A549 (cell line): Measurements from ENCODE around the gene C3orf70. TPM values are rescaled to one million over a fixed set of nuclear protein-coding genes. Genes with fewer than 3 reads are reported as not detected.

Experiments
- ATAC-seq, 2 experiments: fragments of 200-7000 bp in 1 of 2; fragments of >200 bp in 1 of 2; cut with Nextera tagmentation in 1 of 2; cut with Tn5 transposase in 1 of 2; 3 replicates each; pipeline versions ENCODE4 v1.8.0 to v1.9.1; 2018 to 2020; ENCODE audit warnings: mild to moderate bottlenecking in 1 of 2, moderate library complexity in 1 of 2
- CTCF ChIA-PET: fragments of 300-600 bp; sonication (Branson Sonifier 250); formaldehyde crosslinking; extraction: SDS; loops from one replicate; lab custom pipeline; 2021; ENCODE audit warnings: antibody characterized with exemption, inconsistent platforms; lab: Yijun Ruan, JAX
- POLR2A ChIA-PET: fragments of 350-600 bp; formaldehyde crosslinking; extraction: SDS; loops from one replicate; lab custom pipeline; 2021; ENCODE audit warnings: antibody characterized with exemption, inconsistent platforms; lab: Yijun Ruan, JAX
- DNase-seq, 2 experiments: peaks; one replicate each; pipeline versions ENCODE4 v3.0.0 to v3.0.0-alpha.2; 2011 to 2016; ENCODE audit warnings: low read depth in 1 of 2, low spot score in 1 of 2
- FAIRE-seq: peaks from 2 replicates; lab custom pipeline; 2011; peaks lifted over from hg19 to GRCh38; lab: Jason Lieb, UNC
- H3K27ac ChIP-seq, 2 experiments: fragments of >200 bp; sonication (Bioruptor Twin); formaldehyde crosslinking; 3 replicates each; pipeline ENCODE4 v1.5.1; 2016 to 2017
- H3K4me1 ChIP-seq: fragments of >200 bp; sonication (Bioruptor Twin); formaldehyde crosslinking; 3 replicates; pipeline ENCODE4 v1.6.1; 2016
- H3K4me2 ChIP-seq: fragments of >200 bp; sonication (Bioruptor Twin); formaldehyde crosslinking; 3 replicates; pipeline ENCODE4 v1.6.1; 2016
- H3K4me3 ChIP-seq: fragments of >200 bp; sonication (Bioruptor Twin); formaldehyde crosslinking; 3 replicates; pipeline ENCODE4 v1.5.1; 2016
- H3K9me3 ChIP-seq: fragments of >200 bp; sonication (Bioruptor Twin); formaldehyde crosslinking; 3 replicates; pipeline ENCODE4 v1.6.1; 2016
- BCL3 ChIP-seq: fragments of >200 bp; sonication (Bioruptor Twin); formaldehyde crosslinking; IDR thresholded peaks from 3 replicates; pipeline ENCODE4 v1.6.1; 2016
- BHLHE40 ChIP-seq: IDR thresholded peaks from 2 replicates; pipeline ENCODE4 v1.6.1; 2012; ENCODE audit warnings: low read depth, low read length, inconsistent platforms
- EHMT2 ChIP-seq: fragments of 200-600 bp; sonication (generic); IDR thresholded peaks from 2 replicates; pipeline ENCODE4 v1.6.1; 2016; ENCODE audit warnings: antibody characterized with exemption, low read depth, mild to moderate bottlenecking, moderate library complexity
- ESRRA ChIP-seq: fragments of 150-350 bp; IDR thresholded peaks from 2 replicates; pipeline ENCODE4 v1.6.1; 2014; ENCODE audit warnings: mild to moderate bottlenecking, low read length, borderline replicate concordance
- FOSB ChIP-seq: fragments of 250-450 bp; sonication (Bioruptor Pico); IDR thresholded peaks from 2 replicates; pipeline ENCODE4 v1.5.0; 2020; ENCODE audit warnings: mild to moderate bottlenecking, moderate library complexity
- FOSL2 ChIP-seq, 2 experiments: fragments of 450-650 bp in 1 of 2; fragments of >200 bp in 1 of 2; sonication (Bioruptor Twin) in 1 of 2; formaldehyde crosslinking; IDR thresholded peaks; 2 replicates each; pipeline versions ENCODE4 v1.5.0 to v1.6.1; 2016 to 2020; ENCODE audit warnings: mild to moderate bottlenecking in 1 of 2, moderate library complexity in 1 of 2
- GATA3 ChIP-seq: IDR thresholded peaks from 2 replicates; pipeline ENCODE4 v1.6.1; 2012; ENCODE audit warnings: borderline replicate concordance
- HDAC2 ChIP-seq: fragments of 200-600 bp; sonication (generic); IDR thresholded peaks from 2 replicates; pipeline ENCODE4 v1.6.1; 2016
- HES2 ChIP-seq: fragments of >200 bp; sonication (Bioruptor Twin); formaldehyde crosslinking; IDR thresholded peaks from 2 replicates; pipeline ENCODE4 v1.6.1; 2016
- HEYL ChIP-seq: fragments of 250-450 bp; sonication (Bioruptor Pico); IDR thresholded peaks from 2 replicates; pipeline ENCODE4 v1.8.0; 2021; ENCODE audit warnings: mild to moderate bottlenecking, moderate library complexity
- HOXA7 ChIP-seq: fragments of 250-450 bp; sonication (Bioruptor Pico); IDR thresholded peaks from 2 replicates; pipeline ENCODE4 v1.5.0; 2020; ENCODE audit warnings: mild to moderate bottlenecking, moderate library complexity
- JUN ChIP-seq, 2 experiments: fragments of >200 bp; sonication (Bioruptor Twin); formaldehyde crosslinking; IDR thresholded peaks; 2 replicates in 1 of 2; 3 replicates in 1 of 2; pipeline ENCODE4 v1.6.1; 2016 to 2017
- KDM1A ChIP-seq: fragments of 200-600 bp; sonication (generic); IDR thresholded peaks from 2 replicates; pipeline ENCODE4 v1.6.1; 2016; ENCODE audit warnings: low read depth, mild to moderate bottlenecking
- KDM5A ChIP-seq: fragments of 200-600 bp; sonication (generic); IDR thresholded peaks from 2 replicates; pipeline ENCODE4 v1.6.1; 2016; ENCODE audit warnings: antibody characterized with exemption, mild to moderate bottlenecking
- MAZ ChIP-seq: fragments of 150-350 bp; IDR thresholded peaks from 2 replicates; pipeline ENCODE4 v1.6.1; 2014; ENCODE audit warnings: antibody characterized with exemption, low read depth, low read length, borderline replicate concordance
- PBX3 ChIP-seq: IDR thresholded peaks from 2 replicates; pipeline ENCODE4 v1.6.1; 2012
- PHF8 ChIP-seq: fragments of 200-600 bp; sonication (generic); IDR thresholded peaks from 2 replicates; pipeline ENCODE4 v1.6.1; 2016; ENCODE audit warnings: low read depth, mild to moderate bottlenecking, antibody characterized with exemption, moderate library complexity, borderline replicate concordance
- POLR2AphosphoS2 ChIP-seq: conservative IDR thresholded peaks from 2 replicates; pipeline ENCODE4 v1.6.1; 2012; ENCODE audit warnings: low read length, improper control_type of control experiment, inconsistent platforms
- RAD21 ChIP-seq, 2 experiments: fragments of >200 bp in 1 of 2; sonication (Bioruptor Twin) in 1 of 2; formaldehyde crosslinking in 1 of 2; IDR thresholded peaks in 1 of 2; conservative IDR thresholded peaks in 1 of 2; 2 replicates in 1 of 2; 3 replicates in 1 of 2; pipeline ENCODE4 v1.6.1; 2012 to 2018; ENCODE audit warnings: inconsistent platforms in 1 of 2
- RCOR1 ChIP-seq: fragments of 150-350 bp; IDR thresholded peaks from 2 replicates; pipeline ENCODE4 v1.6.1; 2014; ENCODE audit warnings: antibody characterized with exemption, low read length, low read depth
- RNF2 ChIP-seq: fragments of 200-600 bp; sonication (generic); IDR thresholded peaks from 2 replicates; pipeline ENCODE4 v1.6.1; 2016; ENCODE audit warnings: low read depth, mild to moderate bottlenecking, antibody characterized with exemption, moderate library complexity, borderline replicate concordance
- SREBF2 ChIP-seq: fragments of 450-650 bp; IDR thresholded peaks from 2 replicates; pipeline ENCODE4 v1.6.1; 2014; ENCODE audit warnings: mild to moderate bottlenecking, moderate library complexity
- TP53 ChIP-seq: fragments of 250-450 bp; sonication (Bioruptor Pico); IDR thresholded peaks from 2 replicates; pipeline ENCODE4 v1.5.0; 2021; ENCODE audit warnings: mild to moderate bottlenecking, moderate library complexity
- ZC3H11A ChIP-seq: fragments of 450-650 bp; IDR thresholded peaks from 2 replicates; pipeline ENCODE4 v1.6.1; 2014; ENCODE audit warnings: antibody characterized with exemption, mild to moderate bottlenecking
- ZFP36 ChIP-seq: fragments of 450-650 bp; IDR thresholded peaks from 2 replicates; pipeline ENCODE4 v1.6.1; 2014; ENCODE audit warnings: borderline replicate concordance; ENCODE audit not compliant: partially characterized antibody
- WGBS: methylation state at CpG from one replicate; pipeline ENCODE4 v1.1.6; 2017; ENCODE audit errors: missing lambda C conversion rate; 5-methylcytosine and 5-hydroxymethylcytosine counted together
- polyA plus RNA-seq, 4 experiments: library from polyadenylated mRNA; depleted of rRNA in 3 of 4; stranded (reverse); fragments of >200 nt; fragmentation: RNase III in 1 of 4; extraction: RNeasy Plus Mini Kit Qiagen cat#74134 plus additional on column Dnase treatment in 1 of 4; gene quantifications; 2 replicates in 3 of 4; 3 replicates in 1 of 4; pipeline ENCODE4 v1.2.3, GENCODE V29; 2011 to 2017
- TF ChIP-seq, protein P1 (sequence below): fragments of >200 bp; sonication (Bioruptor Twin); formaldehyde crosslinking; IDR thresholded peaks from 3 replicates; pipeline ENCODE4 v1.5.1; 2016
- TF ChIP-seq, protein P2 (sequence below): fragments of 250-450 bp; sonication (Bioruptor Pico); IDR thresholded peaks from 2 replicates; pipeline ENCODE4 v1.5.0; 2020; ENCODE audit warnings: low read depth, mild to moderate bottlenecking, moderate library complexity

Gene C3orf70
- polyA plus RNA-seq, 2 of the 4 experiments (the other 2 are of a cell fraction) = 0.01 TPM; not detected in 1

DNA sequence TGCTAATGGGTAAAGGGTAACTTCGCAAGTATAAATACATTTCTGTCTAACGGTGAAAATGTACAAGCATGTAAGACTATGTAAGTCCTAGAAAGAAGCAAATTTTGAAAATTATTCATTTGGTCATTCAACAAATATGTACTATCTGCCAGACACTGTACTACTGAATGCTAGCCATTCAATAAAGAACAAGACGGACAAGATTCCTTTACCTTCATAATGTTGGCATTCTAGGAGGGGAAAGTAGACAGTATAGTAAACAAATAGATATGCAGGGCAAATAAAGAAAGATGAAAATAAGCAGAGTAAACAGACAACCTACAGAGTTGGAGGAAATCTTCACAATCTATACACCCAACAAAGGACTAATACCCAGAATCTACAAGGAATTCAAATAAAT is 32.7 kb downstream of the C3orf70 start:
- no peak for FAIRE-seq
- Histone ChIP-seq H3K27ac (no peak overlapping the region), H3K4me3 (no peak overlapping the region), H3K4me2 (no peak overlapping the region), H3K9me3 (no peaks in the 10 kb centered on the region), H3K4me1 (no peaks in the 10 kb centered on the region)
- no peak for DNase-seq
- no peak for TF ChIP-seq PBX3
- TF ChIP-seq RAD21 (conservative IDR thresholded peaks at IDR 0.05 in 1 of 2, IDR thresholded peaks at IDR 0.05 in 1 of 2) = no peak
- TF ChIP-seq ZFP36 = no peak
- TF ChIP-seq KDM5A = no peak
- no peak for TF ChIP-seq BHLHE40
- TF ChIP-seq EHMT2 = no peak
- TF ChIP-seq ZC3H11A = no peak
- TF ChIP-seq RNF2 = no peak
- TF ChIP-seq JUN (IDR thresholded peaks at IDR 0.05) = no peak
- no peak for TF ChIP-seq HDAC2
- no peak for TF ChIP-seq BCL3
- TF ChIP-seq TP53 (CRISPR knock-in tag) = no peak
- no peak for TF ChIP-seq PHF8
- no peak for TF ChIP-seq SREBF2
- CTCF ChIA-PET = no interaction called here
- 60% methylated on average over 3 of the region's 3 CpGs for WGBS
- ATAC-seq = no peak
- POLR2A ChIA-PET = no interaction called here

DNA sequence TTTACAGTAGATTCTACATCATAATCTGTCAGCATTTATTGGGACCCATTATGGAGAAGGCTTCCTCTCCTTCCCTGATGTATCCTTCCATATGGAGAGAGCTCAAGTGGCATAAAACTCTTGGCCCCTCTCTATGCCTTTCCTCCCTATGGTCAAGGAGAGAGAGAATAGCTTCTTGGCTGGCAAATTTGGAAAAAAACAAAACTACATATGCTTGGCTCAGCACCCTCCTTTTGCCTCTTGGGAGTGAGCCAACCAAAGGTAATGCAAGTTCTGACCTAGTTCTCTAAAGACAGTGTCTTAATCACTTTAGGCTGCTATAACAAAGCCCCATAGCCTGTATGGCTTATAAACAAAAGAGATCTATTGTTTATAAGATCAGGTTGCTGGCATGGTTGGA is 37.5 kb downstream of the C3orf70 start:
- CTCF ChIA-PET = no interaction called here
- ATAC-seq = no peak
- Histone ChIP-seq H3K4me2 (no peak overlapping the region), H3K27ac (no peak overlapping the region), H3K4me3 (no peak overlapping the region), H3K4me1 (no peaks in the 10 kb centered on the region), H3K9me3 (no peaks in the 10 kb centered on the region)
- POLR2A ChIA-PET = no interaction called here
- no peak for DNase-seq
- no peak for TF ChIP-seq BCL3
- no peak for TF ChIP-seq HEYL (CRISPR knock-in tag)
- TF ChIP-seq, protein P1, sequence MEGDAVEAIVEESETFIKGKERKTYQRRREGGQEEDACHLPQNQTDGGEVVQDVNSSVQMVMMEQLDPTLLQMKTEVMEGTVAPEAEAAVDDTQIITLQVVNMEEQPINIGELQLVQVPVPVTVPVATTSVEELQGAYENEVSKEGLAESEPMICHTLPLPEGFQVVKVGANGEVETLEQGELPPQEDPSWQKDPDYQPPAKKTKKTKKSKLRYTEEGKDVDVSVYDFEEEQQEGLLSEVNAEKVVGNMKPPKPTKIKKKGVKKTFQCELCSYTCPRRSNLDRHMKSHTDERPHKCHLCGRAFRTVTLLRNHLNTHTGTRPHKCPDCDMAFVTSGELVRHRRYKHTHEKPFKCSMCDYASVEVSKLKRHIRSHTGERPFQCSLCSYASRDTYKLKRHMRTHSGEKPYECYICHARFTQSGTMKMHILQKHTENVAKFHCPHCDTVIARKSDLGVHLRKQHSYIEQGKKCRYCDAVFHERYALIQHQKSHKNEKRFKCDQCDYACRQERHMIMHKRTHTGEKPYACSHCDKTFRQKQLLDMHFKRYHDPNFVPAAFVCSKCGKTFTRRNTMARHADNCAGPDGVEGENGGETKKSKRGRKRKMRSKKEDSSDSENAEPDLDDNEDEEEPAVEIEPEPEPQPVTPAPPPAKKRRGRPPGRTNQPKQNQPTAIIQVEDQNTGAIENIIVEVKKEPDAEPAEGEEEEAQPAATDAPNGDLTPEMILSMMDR = no peak
- no peak for TF ChIP-seq POLR2AphosphoS2
- no peak for TF ChIP-seq HES2
- TF ChIP-seq ZFP36 = no peak
- no peak for TF ChIP-seq EHMT2
- TF ChIP-seq GATA3 = no peak
- no peak for TF ChIP-seq HOXA7 (CRISPR knock-in tag)
- TF ChIP-seq FOSL2 (IDR thresholded peaks at IDR 0.05) = no peak
- TF ChIP-seq FOSL2 (CRISPR knock-in tag; IDR thresholded peaks at IDR 0.05) = no peak
- no peak for TF ChIP-seq FOSB (CRISPR knock-in tag)
- TF ChIP-seq KDM1A = no peak
- no peak for TF ChIP-seq BHLHE40
- no peak for TF ChIP-seq MAZ
- no peak for TF ChIP-seq JUN (IDR thresholded peaks at IDR 0.05)
- TF ChIP-seq HDAC2 = no peak
- no peak for TF ChIP-seq RCOR1
- TF ChIP-seq ESRRA = no peak
- TF ChIP-seq, protein P2, sequence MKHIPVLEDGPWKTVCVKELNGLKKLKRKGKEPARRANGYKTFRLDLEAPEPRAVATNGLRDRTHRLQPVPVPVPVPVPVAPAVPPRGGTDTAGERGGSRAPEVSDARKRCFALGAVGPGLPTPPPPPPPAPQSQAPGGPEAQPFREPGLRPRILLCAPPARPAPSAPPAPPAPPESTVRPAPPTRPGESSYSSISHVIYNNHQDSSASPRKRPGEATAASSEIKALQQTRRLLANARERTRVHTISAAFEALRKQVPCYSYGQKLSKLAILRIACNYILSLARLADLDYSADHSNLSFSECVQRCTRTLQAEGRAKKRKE (CRISPR knock-in tag) = no peak
- FAIRE-seq = no peak
